Thyroid gland (tissue), 4 donors: ENCODE data around the gene ZNF593OS. TPM values are rescaled to one million over a fixed set of nuclear protein-coding genes. Genes with fewer than 3 reads are reported as not detected.

Experiments
- DNase-seq, 2 donors: peaks; one replicate each; pipeline ENCODE4 v3.0.0-alpha.2; 2019
- H3K27ac ChIP-seq, 3 donors: fragments of 200-600 bp; sonication (generic); 1 replicate in 2 of 3; 2 replicates in 1 of 3; pipeline ENCODE4 v1.5.1; 2016 to 2019; ENCODE audit warnings: mild to moderate bottlenecking in 1 of 3, moderate library complexity in 1 of 3
- H3K27me3 ChIP-seq: fragments of 200-600 bp; sonication (generic); one replicate; pipeline ENCODE4 v1.5.1; 2019
- H3K36me3 ChIP-seq, 2 donors: fragments of 200-600 bp; sonication (generic); one replicate each; pipeline ENCODE4 v1.5.1; 2016 to 2019
- H3K4me1 ChIP-seq, 2 donors: fragments of 200-600 bp; sonication (generic); one replicate each; pipeline ENCODE4 v1.5.1; 2017 to 2019
- H3K4me3 ChIP-seq, 3 donors: fragments of 200-600 bp; sonication (generic); replicated peaks in 1 of 3; 1 replicate in 2 of 3; 2 replicates in 1 of 3; pipeline ENCODE4 v1.5.1; 2016; ENCODE audit warnings: mild to moderate bottlenecking in 1 of 3
- H3K9me3 ChIP-seq: fragments of 200-600 bp; sonication (generic); one replicate; pipeline ENCODE4 v1.5.1; 2017
- CTCF ChIP-seq, 6 experiments: fragments of 200-600 bp in 3 of 6; fragments of 450-650 bp in 3 of 6; sonication (generic) in 3 of 6; IDR thresholded peaks; one replicate each; pipeline ENCODE4 v1.5.1; 2016 to 2019; ENCODE audit warnings: antibody characterized with exemption in 6 of 6, mild to moderate bottlenecking in 2 of 6, inconsistent platforms in 1 of 6, moderate library complexity in 1 of 6
- POLR2A ChIP-seq, 2 donors: fragments of 450-650 bp; IDR thresholded peaks; one replicate each; pipeline ENCODE4 v1.6.1; 2017; ENCODE audit warnings: antibody characterized with exemption in 2 of 2, mild to moderate bottlenecking in 2 of 2, moderate library complexity in 1 of 2
- WGBS, 2 donors: methylation state at CpG; one replicate each; pipeline ENCODE4 v1.1.5; 2017; 5-methylcytosine and 5-hydroxymethylcytosine counted together
- intact Hi-C: fragments of 100-400 bp; cut with DNase I; formaldehyde crosslinking; loops from one replicate; pipeline ENCODE4 v1.15.1; 2023
- total RNA-seq, 4 donors: library from RNA; depleted of rRNA; stranded (reverse); fragments of >200 nt; gene quantifications; one replicate each; pipeline ENCODE4 v1.2.3, GENCODE V29; 2016

The ZNF593OS gene
- total RNA-seq, 4 donors from 2014 or later = 0.33 TPM; not detected in 3

- DNase-seq = peak; percentile 64 to 65
- 40 to 52% methylated on average over 15 of the region's 16 CpGs for WGBS, 2 donors
- TF ChIP-seq CTCF (IDR thresholded peaks at IDR 0.05) (peak in 4 of 6 experiments; percentile 27 to 53 (median 38)), POLR2A (IDR thresholded peaks at IDR 0.05) (no peak)
- Histone ChIP-seq H3K4me1 (no peaks in the 10 kb centered on the region), H3K27me3 (no peaks in the 10 kb centered on the region), H3K36me3 (peaks cover 5 to 8% of the 10 kb centered on the region in 2 donors), H3K9me3 (no peaks in the 10 kb centered on the region), H3K4me3 (no peak within 1 kb of the TSS), H3K27ac (no peak within 1 kb of the TSS)
- intact Hi-C loops = no loop called here
These were observed 18.8 kb upstream of the ZNF593OS start, which contains the start of gene CATSPER4 for GRCh38 chr1:26190373-26190987. CATSPER4 (plus strand) TSS chr1:26190602; CDS start chr1:26190628, 26 bp downstream.

GRCh38 chr1:26189751-26190275, 18.2 kb upstream of the ZNF593OS start:
- H3K4me1 ChIP-seq = no peaks in the 10 kb centered on the region
- peaks cover 5 to 12% of the 10 kb centered on the region in 2 donors for H3K36me3 ChIP-seq
- WGBS, 2 donors = 80 to 89% methylated on average over 7 of the region's 7 CpGs

GRCh38 chr1:26189331-26189730, 17.7 kb upstream of the ZNF593OS start:
- Histone ChIP-seq H3K9me3 (no peaks in the 10 kb centered on the region), H3K27ac (no peak overlapping the region), H3K36me3 (peaks cover 5 to 15% of the 10 kb centered on the region in 2 donors), H3K4me1 (no peaks in the 10 kb centered on the region), H3K27me3 (no peaks in the 10 kb centered on the region), H3K4me3 (no peak overlapping the region)
- no peak for DNase-seq
- 83 to 87% methylated on average over 6 of the region's 6 CpGs for WGBS, 2 donors
- intact Hi-C loops = no loop called here
- TF ChIP-seq CTCF (IDR thresholded peaks at IDR 0.05) (no peak), POLR2A (IDR thresholded peaks at IDR 0.05) (no peak)

More at GRCh38 chr1:26189751-26190275, 18.2 kb upstream of the ZNF593OS start:
- Histone ChIP-seq H3K27ac (no peak overlapping the region), H3K4me3 (no peak overlapping the region), H3K9me3 (no peaks in the 10 kb centered on the region), H3K27me3 (no peaks in the 10 kb centered on the region)
- no peak for DNase-seq
- TF ChIP-seq POLR2A (IDR thresholded peaks at IDR 0.05) = no peak
- TF ChIP-seq CTCF (IDR thresholded peaks at IDR 0.05) = no peak
- intact Hi-C loops = no loop called here

GRCh38 chr1:26188477-26188876, 16.8 kb upstream of the ZNF593OS start:
- Histone ChIP-seq H3K27ac (no peak overlapping the region), H3K36me3 (peaks cover 5 to 17% of the 10 kb centered on the region in 2 donors), H3K4me1 (no peaks in the 10 kb centered on the region), H3K4me3 (no peak overlapping the region), H3K9me3 (no peaks in the 10 kb centered on the region), H3K27me3 (no peaks in the 10 kb centered on the region)
- TF ChIP-seq POLR2A (IDR thresholded peaks at IDR 0.05) (no peak), CTCF (IDR thresholded peaks at IDR 0.05) (no peak)
- 86 to 94% methylated on average over 6 to 8 of the region's 8 CpGs for whole genome bisulfite sequencing, 2 donors
- no peak for DNase-seq
- intact Hi-C loops = no loop called here

GRCh38 chr1:26187882-26188281, 16.2 kb upstream of the ZNF593OS start:
- WGBS, 2 donors = 99% methylated on average over 6 of the region's 6 CpGs
- peaks cover 5 to 19% of the 10 kb centered on the region in 2 donors for H3K36me3 ChIP-seq
- H3K27me3 ChIP-seq = no peaks in the 10 kb centered on the region
- no peaks in the 10 kb centered on the region for H3K9me3 ChIP-seq
- no peak for DNase-seq
- TF ChIP-seq POLR2A (IDR thresholded peaks at IDR 0.05) (no peak), CTCF (IDR thresholded peaks at IDR 0.05) (no peak)
- no peak overlapping the region for H3K4me3 ChIP-seq
- intact Hi-C loops = no loop called here
- H3K27ac ChIP-seq = no peak overlapping the region
- no peaks in the 10 kb centered on the region for H3K4me1 ChIP-seq
